ENCODE data around the gene MPHOSPH10. TPM values are rescaled to one million over a fixed set of nuclear protein-coding genes. Genes with fewer than 3 reads are reported as not detected.

MPHOSPH10 gene
- total and polyA plus RNA-seq, 2 of the 4 experiments (the other 2 are of a cell fraction) = 5.4 to 11.2 TPM

- TF ChIP-seq, protein P1, sequence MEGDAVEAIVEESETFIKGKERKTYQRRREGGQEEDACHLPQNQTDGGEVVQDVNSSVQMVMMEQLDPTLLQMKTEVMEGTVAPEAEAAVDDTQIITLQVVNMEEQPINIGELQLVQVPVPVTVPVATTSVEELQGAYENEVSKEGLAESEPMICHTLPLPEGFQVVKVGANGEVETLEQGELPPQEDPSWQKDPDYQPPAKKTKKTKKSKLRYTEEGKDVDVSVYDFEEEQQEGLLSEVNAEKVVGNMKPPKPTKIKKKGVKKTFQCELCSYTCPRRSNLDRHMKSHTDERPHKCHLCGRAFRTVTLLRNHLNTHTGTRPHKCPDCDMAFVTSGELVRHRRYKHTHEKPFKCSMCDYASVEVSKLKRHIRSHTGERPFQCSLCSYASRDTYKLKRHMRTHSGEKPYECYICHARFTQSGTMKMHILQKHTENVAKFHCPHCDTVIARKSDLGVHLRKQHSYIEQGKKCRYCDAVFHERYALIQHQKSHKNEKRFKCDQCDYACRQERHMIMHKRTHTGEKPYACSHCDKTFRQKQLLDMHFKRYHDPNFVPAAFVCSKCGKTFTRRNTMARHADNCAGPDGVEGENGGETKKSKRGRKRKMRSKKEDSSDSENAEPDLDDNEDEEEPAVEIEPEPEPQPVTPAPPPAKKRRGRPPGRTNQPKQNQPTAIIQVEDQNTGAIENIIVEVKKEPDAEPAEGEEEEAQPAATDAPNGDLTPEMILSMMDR (conservative IDR thresholded peaks at IDR 0.05; ENCODE audit: low read depth, low read length) = no peak
- TF ChIP-seq CHD1 (IDR thresholded peaks at IDR 0.05; ENCODE audit: low read depth, low read length) (no peak), SMC3 (IDR thresholded peaks at IDR 0.05; ENCODE audit: low read depth, low read length) (no peak)
Measured at GRCh38 chr2:71125506-71126294, 4.7 kb upstream of the MPHOSPH10 start (continued).
